Measurements from ENCODE around the gene CDC42EP2.
A peak's percentile ranks its signal among the peaks of the same experiment; 100 is the strongest.

The CDC42EP2 gene

DNA sequence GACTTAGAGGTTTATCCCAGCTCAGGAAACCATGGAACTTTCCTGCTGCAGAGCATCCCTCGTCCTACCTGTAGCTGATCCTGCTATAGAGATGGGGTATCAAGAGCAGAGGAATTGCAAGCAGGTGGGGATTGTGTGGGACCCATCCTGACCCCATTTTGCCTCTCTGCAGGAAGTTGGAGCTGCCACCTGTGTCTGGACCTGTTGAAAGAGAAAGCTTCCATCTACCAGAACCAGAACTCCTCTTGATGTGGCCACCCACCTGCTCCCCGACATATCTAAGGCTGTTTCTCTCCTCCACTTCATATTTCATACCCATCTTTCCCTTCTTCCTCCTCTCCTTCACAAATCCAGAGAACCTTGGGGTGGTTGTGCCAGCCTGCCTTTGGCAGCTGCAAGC, 36.8 kb downstream of the CDC42EP2 start:
- Histone ChIP-seq H3K4me1 (ENCODE audit: insufficient read depth, low read length) (peaks cover 4% of the 10 kb centered on the region; the same call in 1 of the 2 replicates), H3K9me3 (ENCODE audit: control insufficient read depth, insufficient read depth, low read length) (no peaks in the 10 kb centered on the region), H3K36me3 (ENCODE audit: insufficient read depth, low read length) (peaks cover 12% of the 10 kb centered on the region), H3K9ac (ENCODE audit: low read depth, low read length) (no peak overlapping the region)

- Histone ChIP-seq H3K9me3 (ENCODE audit: control insufficient read depth, insufficient read depth, low read length) (no peaks in the 10 kb centered on the region), H3K36me3 (ENCODE audit: insufficient read depth, low read length) (peaks cover 9% of the 10 kb centered on the region), H3K9ac (ENCODE audit: low read depth, low read length) (no peak overlapping the region), H3K4me1 (ENCODE audit: insufficient read depth, low read length) (peaks cover 4% of the 10 kb centered on the region; the same call in 1 of the 2 replicates)
These were observed 38.1 kb downstream of the CDC42EP2 start for GRCh38 chr11:65352783-65353182.

- peaks cover 4% of the 10 kb centered on the region; the same call in 1 of the 2 replicates for H3K4me1 ChIP-seq (ENCODE audit: insufficient read depth, low read length)
- H3K36me3 ChIP-seq (ENCODE audit: insufficient read depth, low read length): peaks cover 9% of the 10 kb centered on the region
- H3K9ac ChIP-seq (ENCODE audit: low read depth, low read length): no peak overlapping the region
- H3K9me3 ChIP-seq (ENCODE audit: control insufficient read depth, insufficient read depth, low read length): no peaks in the 10 kb centered on the region
These were observed 38.7 kb downstream of the CDC42EP2 start for GRCh38 chr11:65353376-65353775.

- no peaks in the 10 kb centered on the region for H3K9me3 ChIP-seq (ENCODE audit: control insufficient read depth, insufficient read depth, low read length)
- H3K4me1 ChIP-seq (ENCODE audit: insufficient read depth, low read length): peaks cover 4% of the 10 kb centered on the region; the same call in 1 of the 2 replicates
- peak overlapping the region; percentile 74; the same call in 1 of the 2 replicates for H3K9ac ChIP-seq (ENCODE audit: low read depth, low read length)
- H3K36me3 ChIP-seq (ENCODE audit: insufficient read depth, low read length): peaks cover 5% of the 10 kb centered on the region
These were observed 39.2 kb downstream of the CDC42EP2 start for GRCh38 chr11:65353900-65354264.

DNA sequence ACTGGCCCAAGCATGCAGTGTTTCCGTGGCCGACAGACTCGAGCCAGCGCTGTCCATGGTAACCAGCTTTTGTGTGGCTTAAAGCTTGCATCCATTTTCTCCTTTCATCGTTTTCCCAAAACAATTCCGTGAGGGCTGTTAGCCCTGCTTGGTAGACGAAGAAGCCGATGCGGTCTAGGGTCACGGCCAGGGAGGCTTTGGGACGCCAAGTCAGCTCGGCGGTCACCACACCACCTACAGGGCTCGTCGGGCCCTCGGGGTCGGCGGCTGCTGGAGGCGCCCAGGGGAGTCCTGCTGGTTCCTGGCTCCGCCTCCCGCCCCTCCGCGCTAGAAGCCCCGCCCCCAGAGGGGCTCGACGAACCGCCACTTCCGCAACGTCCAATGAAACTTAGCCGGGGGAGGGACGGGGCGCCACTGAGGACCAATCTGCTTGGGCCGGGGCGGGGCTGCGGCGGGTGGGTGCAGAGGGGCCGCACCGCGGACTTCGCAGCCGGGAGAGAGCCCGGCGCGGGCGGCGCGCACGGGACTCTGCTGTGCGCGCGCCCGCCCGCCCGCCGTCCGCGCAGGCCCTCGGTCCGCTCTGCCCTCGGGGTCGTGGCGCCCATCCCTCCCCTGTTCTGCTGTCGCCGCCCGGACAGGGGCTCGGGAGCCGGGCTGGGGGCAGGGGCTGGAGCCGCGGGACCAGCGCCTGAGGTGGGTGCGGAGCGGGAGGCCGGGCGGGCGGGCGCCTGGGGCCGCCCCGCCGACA, 39.8 kb downstream of the CDC42EP2 start, which contains the start of gene TIGD3:
TSS of gene TIGD3 (plus strand) at position 487 of the 748 bp plus-strand sequence. CDS start 1,058 bp downstream, outside the sequence.
- no peaks in the 10 kb centered on the region; the same call in 1 of the 2 replicates for H3K36me3 ChIP-seq (ENCODE audit: insufficient read depth, low read length)
- no peaks in the 10 kb centered on the region for H3K9me3 ChIP-seq (ENCODE audit: control insufficient read depth, insufficient read depth, low read length)
- H3K4me1 ChIP-seq (ENCODE audit: insufficient read depth, low read length): peaks cover 4% of the 10 kb centered on the region; the same call in 1 of the 2 replicates
- H3K9ac ChIP-seq (ENCODE audit: low read depth, low read length): peak within 1 kb of the TSS; percentile 74; the same call in 1 of the 2 replicates

DNA sequence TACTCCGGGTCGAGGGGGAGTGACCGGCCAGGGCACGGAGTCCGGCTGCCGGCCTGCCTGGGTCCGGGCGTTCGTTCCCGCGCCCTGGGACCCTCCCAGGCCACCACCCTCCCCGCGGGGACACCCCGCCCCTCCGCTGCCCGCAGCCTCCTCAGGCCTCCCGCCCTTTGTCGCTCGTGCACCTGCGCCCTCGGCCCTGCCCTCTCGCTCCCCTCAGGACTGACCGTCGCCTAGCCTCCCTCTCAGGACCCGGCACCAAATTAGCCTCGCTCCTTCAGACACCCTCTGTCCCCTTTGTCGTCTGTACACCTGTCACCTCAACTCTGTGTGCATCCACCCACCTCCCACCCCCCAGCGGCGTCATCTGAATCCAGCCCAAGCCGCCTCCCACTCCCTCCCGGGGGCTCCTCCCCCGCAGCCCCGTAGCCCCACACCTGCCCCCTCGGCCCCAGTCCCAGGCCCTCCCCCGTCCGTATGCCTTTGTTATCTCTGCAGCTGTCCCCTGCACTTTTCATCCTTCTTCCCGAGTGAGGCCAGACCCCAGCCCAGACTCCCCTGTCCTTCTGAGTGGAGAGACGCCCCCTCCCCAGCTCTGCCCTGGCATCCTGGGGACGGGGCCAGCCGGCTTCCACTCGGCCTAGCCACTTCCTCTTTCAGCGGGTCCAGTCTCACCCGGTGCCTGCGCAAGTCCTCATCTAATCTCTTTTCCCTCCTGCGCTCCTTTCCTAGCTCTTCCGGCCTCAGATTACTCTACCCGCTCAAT, 40.5 kb downstream of the CDC42EP2 start:
- Histone ChIP-seq H3K36me3 (ENCODE audit: insufficient read depth, low read length) (no peaks in the 10 kb centered on the region; the same call in 1 of the 2 replicates), H3K4me1 (ENCODE audit: insufficient read depth, low read length) (peaks cover 7% of the 10 kb centered on the region; the same call in 1 of the 2 replicates), H3K9ac (ENCODE audit: low read depth, low read length) (peak overlapping the region; percentile 74; the same call in 1 of the 2 replicates), H3K9me3 (ENCODE audit: control insufficient read depth, insufficient read depth, low read length) (no peaks in the 10 kb centered on the region)

DNA sequence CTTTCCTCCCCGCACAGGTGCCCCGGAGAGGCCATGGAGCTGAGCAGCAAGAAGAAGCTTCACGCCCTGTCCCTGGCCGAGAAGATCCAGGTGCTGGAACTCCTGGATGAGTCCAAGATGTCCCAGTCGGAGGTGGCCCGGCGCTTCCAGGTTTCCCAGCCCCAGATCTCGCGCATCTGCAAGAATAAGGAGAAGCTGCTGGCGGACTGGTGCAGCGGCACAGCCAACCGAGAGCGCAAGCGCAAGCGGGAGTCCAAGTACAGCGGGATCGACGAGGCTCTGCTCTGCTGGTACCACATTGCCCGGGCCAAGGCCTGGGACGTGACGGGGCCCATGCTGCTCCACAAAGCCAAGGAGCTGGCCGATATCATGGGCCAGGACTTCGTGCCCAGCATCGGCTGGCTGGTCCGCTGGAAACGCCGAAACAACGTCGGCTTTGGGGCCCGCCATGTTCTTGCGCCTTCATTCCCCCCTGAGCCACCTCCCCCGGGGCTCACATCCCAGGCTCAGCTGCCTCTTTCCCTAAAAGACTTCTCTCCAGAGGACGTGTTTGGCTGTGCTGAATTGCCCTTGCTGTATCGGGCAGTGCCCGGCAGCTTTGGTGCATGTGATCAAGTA, 41.2 kb downstream of the CDC42EP2 start:
- Histone ChIP-seq H3K4me1 (ENCODE audit: insufficient read depth, low read length) (peaks cover 7% of the 10 kb centered on the region; the same call in 1 of the 2 replicates), H3K9ac (ENCODE audit: low read depth, low read length) (peak overlapping the region; percentile 49; the same call in 1 of the 2 replicates), H3K36me3 (ENCODE audit: insufficient read depth, low read length) (no peaks in the 10 kb centered on the region), H3K9me3 (ENCODE audit: control insufficient read depth, insufficient read depth, low read length) (no peaks in the 10 kb centered on the region)

DNA sequence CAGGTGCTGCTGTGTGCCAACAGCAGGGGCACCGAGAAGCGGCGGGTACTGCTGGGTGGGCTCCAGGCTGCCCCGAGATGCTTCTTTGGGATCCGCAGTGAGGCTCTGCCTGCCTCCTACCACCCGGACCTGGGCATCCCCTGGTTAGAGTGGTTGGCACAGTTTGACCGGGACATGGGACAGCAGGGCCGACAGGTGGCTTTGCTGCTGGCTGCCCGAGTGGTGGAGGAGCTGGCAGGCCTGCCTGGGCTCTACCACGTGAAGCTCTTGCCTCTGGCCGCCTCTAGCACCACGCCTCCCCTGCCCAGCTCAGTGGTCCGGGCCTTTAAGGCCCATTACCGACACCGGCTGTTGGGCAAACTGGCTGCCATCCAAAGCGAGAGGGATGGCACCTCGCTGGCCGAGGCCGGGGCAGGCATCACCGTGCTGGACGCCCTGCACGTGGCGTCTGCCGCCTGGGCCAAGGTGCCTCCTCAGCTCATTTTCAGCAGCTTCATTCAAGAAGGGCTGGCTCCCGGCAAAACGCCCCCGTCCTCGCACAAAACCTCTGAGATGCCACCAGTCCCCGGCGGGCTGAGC, 41.8 kb downstream of the CDC42EP2 start:
- Histone ChIP-seq H3K36me3 (ENCODE audit: insufficient read depth, low read length) (no peaks in the 10 kb centered on the region), H3K9me3 (ENCODE audit: control insufficient read depth, insufficient read depth, low read length) (no peaks in the 10 kb centered on the region), H3K9ac (ENCODE audit: low read depth, low read length) (no peak overlapping the region), H3K4me1 (ENCODE audit: insufficient read depth, low read length) (peaks cover 7% of the 10 kb centered on the region; the same call in 1 of the 2 replicates)

DNA sequence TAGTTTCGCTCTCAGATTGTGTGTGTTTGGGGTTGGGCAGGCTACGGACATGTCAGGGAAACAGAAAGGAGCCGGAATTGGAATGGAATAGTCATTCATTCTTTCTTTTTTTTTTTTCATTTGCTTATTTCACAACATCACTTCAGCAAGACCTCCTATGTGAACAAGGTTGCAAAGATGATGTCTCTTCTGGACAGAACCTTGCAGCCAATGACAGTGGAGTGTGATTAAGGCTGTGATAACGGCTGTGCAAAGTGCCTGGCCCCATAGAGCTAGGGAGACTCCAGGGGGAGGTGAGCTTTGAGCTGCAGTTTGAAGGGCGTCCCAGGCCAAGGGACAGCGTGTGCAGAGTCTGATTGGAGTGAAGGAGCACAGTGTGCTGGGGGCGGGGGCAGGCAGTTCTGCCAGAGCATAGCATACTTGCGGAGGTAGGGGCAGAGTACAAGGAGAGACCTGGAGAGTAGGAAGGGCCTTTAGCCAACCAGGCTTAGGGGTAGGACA, 43.2 kb downstream of the CDC42EP2 start:
- H3K4me1 ChIP-seq (ENCODE audit: insufficient read depth, low read length): peaks cover 7% of the 10 kb centered on the region; the same call in 1 of the 2 replicates
- H3K36me3 ChIP-seq (ENCODE audit: insufficient read depth, low read length): no peaks in the 10 kb centered on the region
- no peak overlapping the region for H3K9ac ChIP-seq (ENCODE audit: low read depth, low read length)
- no peaks in the 10 kb centered on the region for H3K9me3 ChIP-seq (ENCODE audit: control insufficient read depth, insufficient read depth, low read length)

DNA sequence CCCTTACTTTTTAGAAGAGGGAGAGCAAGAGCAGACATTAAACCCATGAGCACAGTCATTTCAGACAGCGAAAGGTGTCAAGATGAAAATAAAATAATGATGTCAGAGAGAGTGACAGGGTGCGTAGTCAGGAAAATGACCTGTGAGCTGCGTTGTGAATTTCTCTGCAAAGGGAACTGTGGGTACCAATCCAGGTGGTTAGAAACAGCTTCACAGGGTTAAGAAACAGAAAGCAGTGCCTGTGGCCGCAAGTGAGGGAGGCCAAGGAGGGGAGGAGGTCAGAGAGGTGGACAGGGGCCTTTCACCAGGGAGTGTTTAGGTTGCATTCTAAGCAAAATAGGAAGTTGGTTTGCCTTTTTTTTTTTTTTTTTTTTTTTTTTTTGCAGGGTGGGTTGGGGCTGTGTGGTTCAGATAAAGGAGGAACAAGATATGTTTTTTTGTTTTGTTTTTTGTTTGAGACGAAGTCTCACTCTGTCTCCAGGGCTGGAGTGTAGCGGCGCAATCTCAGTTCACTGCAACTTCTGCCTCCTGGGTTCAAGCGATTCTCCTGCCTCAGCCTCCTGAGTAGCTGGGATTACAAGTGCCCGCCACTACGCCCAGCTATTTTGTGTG, 47.8 kb downstream of the CDC42EP2 start:
- Histone ChIP-seq H3K4me1 (ENCODE audit: insufficient read depth, low read length) (peaks cover 8% of the 10 kb centered on the region; the same call in 1 of the 2 replicates), H3K36me3 (ENCODE audit: insufficient read depth, low read length) (no peaks in the 10 kb centered on the region), H3K9ac (ENCODE audit: low read depth, low read length) (no peak overlapping the region), H3K9me3 (ENCODE audit: control insufficient read depth, insufficient read depth, low read length) (no peaks in the 10 kb centered on the region)

DNA sequence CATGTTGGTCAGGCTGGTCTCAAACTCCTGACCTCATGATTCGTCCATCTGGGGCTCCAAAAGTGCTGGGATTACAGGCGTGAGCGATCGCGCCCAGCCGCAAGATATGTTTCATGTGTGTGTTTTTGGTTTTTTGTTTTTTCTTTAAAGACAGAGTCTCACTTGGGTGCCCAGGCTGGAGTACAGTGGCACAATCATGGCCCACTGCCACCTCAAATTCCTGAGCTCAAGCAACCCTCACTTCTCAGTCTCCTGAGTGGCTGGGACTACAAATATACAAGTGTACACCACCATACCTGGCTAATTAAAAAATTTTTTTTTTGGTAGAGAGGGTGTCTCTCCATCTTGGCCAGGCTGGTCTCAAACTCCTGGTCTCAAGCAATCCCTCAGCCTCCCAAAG, 48.3 kb downstream of the CDC42EP2 start:
- Histone ChIP-seq H3K9ac (ENCODE audit: low read depth, low read length) (no peak overlapping the region), H3K4me1 (ENCODE audit: insufficient read depth, low read length) (peaks cover 8% of the 10 kb centered on the region; the same call in 1 of the 2 replicates), H3K36me3 (ENCODE audit: insufficient read depth, low read length) (no peaks in the 10 kb centered on the region), H3K9me3 (ENCODE audit: control insufficient read depth, insufficient read depth, low read length) (no peaks in the 10 kb centered on the region)

- H3K9ac ChIP-seq (ENCODE audit: low read depth, low read length): no peak overlapping the region
- H3K4me1 ChIP-seq (ENCODE audit: insufficient read depth, low read length): peaks cover 8% of the 10 kb centered on the region; the same call in 1 of the 2 replicates
- H3K36me3 ChIP-seq (ENCODE audit: insufficient read depth, low read length): no peaks in the 10 kb centered on the region
- H3K9me3 ChIP-seq (ENCODE audit: control insufficient read depth, insufficient read depth, low read length): no peaks in the 10 kb centered on the region
These were observed 49.1 kb downstream of the CDC42EP2 start for GRCh38 chr11:65363770-65364169.

GRCh38 chr11:65366340-65366773, 51.7 kb downstream of the CDC42EP2 start:
- H3K9ac ChIP-seq (ENCODE audit: low read depth, low read length): no peak overlapping the region
- H3K4me1 ChIP-seq (ENCODE audit: insufficient read depth, low read length): peaks cover 5% of the 10 kb centered on the region; the same call in 1 of the 2 replicates
- H3K36me3 ChIP-seq (ENCODE audit: insufficient read depth, low read length): no peaks in the 10 kb centered on the region
- no peaks in the 10 kb centered on the region for H3K9me3 ChIP-seq (ENCODE audit: control insufficient read depth, insufficient read depth, low read length)

Measured in ES-I3 (cell line).